CD14-positive monocyte (primary cell): ENCODE results near the gene SMAD3. TPM values are rescaled to one million over a fixed set of nuclear protein-coding genes. Genes with fewer than 3 reads are reported as not detected.
A peak's percentile ranks its signal among the peaks of the same experiment; 100 is the strongest.

Experiments
- DNase-seq, 3 donors: peaks; one replicate each; pipeline ENCODE4 v3.0.0-alpha.2; 2011 to 2022
- H2AFZ ChIP-seq: 2 replicates; pipeline ENCODE4 v1.6.0; 2012; ENCODE audit warnings: mild to moderate bottlenecking, low read depth, low read length, inconsistent platforms; ENCODE audit not compliant: insufficient read depth, poor library complexity, severe bottlenecking
- H3K27ac ChIP-seq, 2 donors: 1 replicate in 1 of 2; 2 replicates in 1 of 2; pipeline ENCODE4 v1.5.1; 2012 to 2013; ENCODE audit warnings: low read length in 2 of 2, control low read depth in 1 of 2, inconsistent platforms in 1 of 2, low read depth in 1 of 2, mild to moderate bottlenecking in 1 of 2
- H3K27me3 ChIP-seq, 2 donors: one replicate each; pipeline versions ENCODE4 v1.6.0 to v1.6.1; 2011 to 2013; ENCODE audit warnings: low read length in 2 of 2; ENCODE audit not compliant: control insufficient read depth in 2 of 2, insufficient read depth in 2 of 2
- H3K36me3 ChIP-seq, 2 donors: replicated peaks in 1 of 2; 1 replicate in 1 of 2; 2 replicates in 1 of 2; pipeline versions ENCODE4 v1.5.1 to v1.6.1; 2012 to 2013; ENCODE audit warnings: low read length in 2 of 2, control low read depth in 1 of 2, inconsistent platforms in 1 of 2, mild to moderate bottlenecking in 1 of 2; ENCODE audit not compliant: insufficient read depth in 2 of 2, control insufficient read depth in 1 of 2
- H3K4me1 ChIP-seq, 2 donors: 1 replicate in 1 of 2; 2 replicates in 1 of 2; pipeline versions ENCODE4 v1.5.1 to v1.6.1; 2012 to 2013; ENCODE audit warnings: low read length in 2 of 2, control low read depth in 1 of 2, inconsistent platforms in 1 of 2, mild to moderate bottlenecking in 1 of 2, moderate library complexity in 1 of 2; ENCODE audit not compliant: insufficient read depth in 2 of 2, control insufficient read depth in 1 of 2
- H3K4me2 ChIP-seq: replicated peaks from 2 replicates; pipeline ENCODE3; 2012; ENCODE audit warnings: low read length, moderate library complexity, mild to moderate bottlenecking; ENCODE audit not compliant: poor library complexity, severe bottlenecking; ENCODE audit errors: extremely low read depth
- H3K4me3 ChIP-seq, 3 experiments: fragments of 200-600 bp in 1 of 3; sonication (generic) in 1 of 3; replicated peaks in 1 of 3; 1 replicate in 2 of 3; 2 replicates in 1 of 3; pipeline ENCODE4 v1.5.1; 2011 to 2013; ENCODE audit warnings: low read length in 3 of 3, mild to moderate bottlenecking in 3 of 3, control low read depth in 2 of 3, low read depth in 2 of 3, inconsistent platforms in 1 of 3, moderate library complexity in 1 of 3
- H3K79me2 ChIP-seq: 2 replicates; pipeline ENCODE4 v1.6.0; 2012; ENCODE audit warnings: mild to moderate bottlenecking, control low read depth, inconsistent platforms, low read length, moderate library complexity; ENCODE audit not compliant: insufficient read depth
- H3K9ac ChIP-seq: 2 replicates; pipeline ENCODE4 v1.6.0; 2017; ENCODE audit warnings: low read length, mild to moderate bottlenecking; ENCODE audit not compliant: insufficient read depth, poor library complexity, severe bottlenecking
- H3K9me3 ChIP-seq, 2 donors: replicated peaks in 1 of 2; 1 replicate in 1 of 2; 2 replicates in 1 of 2; pipeline versions ENCODE4 v1.5.1 to v1.6.1; 2012 to 2013; ENCODE audit warnings: low read length in 2 of 2, control low read depth in 1 of 2; ENCODE audit not compliant: control insufficient read depth in 1 of 2, insufficient read depth in 1 of 2
- H4K20me1 ChIP-seq: 2 replicates; pipeline ENCODE4 v1.6.0; 2012; ENCODE audit warnings: mild to moderate bottlenecking, low read length, control low read depth, moderate library complexity; ENCODE audit not compliant: insufficient read depth
- H3K27ac Mint-ChIP-seq, 7 donors: one replicate each; pipeline ENCODE4 v1.8.0; 2020; ENCODE audit warnings: mild to moderate bottlenecking in 7 of 7, mixed read lengths in 7 of 7, moderate library complexity in 6 of 7, inconsistent platforms in 2 of 7
- H3K27me3 Mint-ChIP-seq, 3 donors: one replicate each; pipeline ENCODE4 v1.8.0; 2021 to 2022; ENCODE audit warnings: low read depth in 3 of 3, mild to moderate bottlenecking in 3 of 3, mixed read lengths in 3 of 3, moderate library complexity in 3 of 3, inconsistent platforms in 1 of 3
- H3K36me3 Mint-ChIP-seq, 2 donors: one replicate each; pipeline ENCODE4 v1.8.0; 2020; ENCODE audit warnings: mixed read lengths in 2 of 2, inconsistent platforms in 1 of 2, mild to moderate bottlenecking in 1 of 2
- H3K4me1 Mint-ChIP-seq: one replicate; pipeline ENCODE4 v1.8.0; 2020; ENCODE audit warnings: mild to moderate bottlenecking, mixed read lengths
- H3K4me3 Mint-ChIP-seq, 2 donors: one replicate each; pipeline ENCODE4 v1.8.0; 2020; ENCODE audit warnings: mild to moderate bottlenecking in 2 of 2, mixed read lengths in 2 of 2, moderate library complexity in 1 of 2
- H3K9me3 Mint-ChIP-seq, 7 donors: one replicate each; pipeline ENCODE4 v1.8.0; 2020 to 2022; ENCODE audit warnings: mixed read lengths in 7 of 7, mild to moderate bottlenecking in 6 of 7, moderate library complexity in 6 of 7, inconsistent platforms in 2 of 7
- CTCF ChIP-seq: fragments of 200-600 bp; IDR thresholded peaks from one replicate; pipeline ENCODE4 v1.8.0; 2022; ENCODE audit warnings: antibody characterized with exemption, mild to moderate bottlenecking
- WGBS: methylation state at CpG from one replicate; pipeline ENCODE4 v1.1.5; 2013; ENCODE audit warnings: missing lambda C conversion rate; ENCODE audit not compliant: insufficient coverage; 5-methylcytosine and 5-hydroxymethylcytosine counted together
- intact Hi-C, 2 donors: fragments of 100-400 bp; cut with micrococcal nuclease; formaldehyde crosslinking; loops; one replicate each; pipeline versions ENCODE4 v1.15.0 to v1.15.1; 2023
- polyA plus RNA-seq, 3 donors: library from polyadenylated mRNA; depleted of rRNA in 1 of 3; unstranded in 2 of 3; stranded (reverse) in 1 of 3; fragments of 300-500 nt in 2 of 3; fragments of >200 nt in 1 of 3; fragmentation: Illumina TruSeq in 2 of 3; gene quantifications; 1 replicate in 2 of 3; 2 replicates in 1 of 3; pipeline ENCODE4 v1.2.3, GENCODE V29; 2012 to 2021

The SMAD3 gene
- polyA plus RNA-seq, 3 donors, result 4.4 to 41.7 (median 5.4) TPM

- TF ChIP-seq CTCF, result no peak
- H3K4me2 ChIP-seq, result no peak overlapping the region
- no peak overlapping the region for H3K4me3 ChIP-seq
- no peaks in the 10 kb centered on the region for H4K20me1 ChIP-seq
- Mint-ChIP-seq H3K4me3 (no peak overlapping the region), H3K4me1 (peaks cover 32% of the 10 kb centered on the region), H3K36me3 (peaks cover 53 to 67% of the 10 kb centered on the region in 2 donors), H3K9me3 (peaks cover 3 to 11% (median 6%) of the 10 kb centered on the region in 7 donors), H3K27ac (peak overlapping the region; percentile 90 to 99 (median 96)), H3K27me3 (peaks cover 0 to 3% (median 0%) of the 10 kb centered on the region in 3 donors)
- no peaks in the 10 kb centered on the region for H3K9me3 ChIP-seq
- no peak overlapping the region for H2AFZ ChIP-seq
- peak overlapping the region in 1 of 2 donors; percentile 95 for H3K27ac ChIP-seq
- DNase-seq, result peak; percentile 64 to 77 (median 64)
- WGBS, result 100% methylated on average over 1 of the region's 2 CpGs
- H3K4me1 ChIP-seq, result peaks cover 60 to 70% of the 10 kb centered on the region in 2 donors
- intact Hi-C loops, result no loop called here
- H3K36me3 ChIP-seq, result peaks cover 0 to 5% of the 10 kb centered on the region in 2 donors
- no peaks in the 10 kb centered on the region for H3K27me3 ChIP-seq
- peaks cover 87% of the 10 kb centered on the region for H3K79me2 ChIP-seq
- no peak overlapping the region for H3K9ac ChIP-seq
Observed at GRCh38 chr15:67110958-67111864, 45.8 kb downstream of the SMAD3 start.

- no peak for TF ChIP-seq CTCF
- Mint-ChIP-seq H3K27ac (peak overlapping the region in 4 of 7 donors; percentile 6 to 91 (median 70)), H3K36me3 (peaks cover 63% of the 10 kb centered on the region in 2 donors), H3K9me3 (peaks cover 3 to 11% (median 6%) of the 10 kb centered on the region in 7 donors), H3K4me1 (peaks cover 58% of the 10 kb centered on the region), H3K27me3 (no peaks in the 10 kb centered on the region), H3K4me3 (no peak overlapping the region)
- Histone ChIP-seq H3K27ac (no peak overlapping the region), H3K4me2 (no peak overlapping the region), H3K9me3 (no peaks in the 10 kb centered on the region), H3K36me3 (peaks cover 0 to 5% of the 10 kb centered on the region in 2 donors), H3K27me3 (no peaks in the 10 kb centered on the region), H3K79me2 (peaks cover 86% of the 10 kb centered on the region), H4K20me1 (no peaks in the 10 kb centered on the region), H2AFZ (no peak overlapping the region), H3K4me1 (peaks cover 51 to 67% of the 10 kb centered on the region in 2 donors), H3K4me3 (no peak overlapping the region), H3K9ac (no peak overlapping the region)
- DNase-seq, result no peak
- intact Hi-C loops, result no loop called here
- WGBS, result 96% methylated on average over 6 of the region's 8 CpGs
Observed at GRCh38 chr15:67114046-67114445, 48.6 kb downstream of the SMAD3 start.
